H1 (cell line): ENCODE results near the gene TET1.

Source experiments
- BCL11A ChIP-seq, 2 experiments: IDR thresholded peaks; one replicate each; pipeline ENCODE4 v1.6.1; 2011; ENCODE audit warnings: low read depth in 2 of 2, low read length in 2 of 2, mild to moderate bottlenecking in 2 of 2
- CTCF ChIP-seq, 3 experiments: IDR thresholded peaks; 1 replicate in 2 of 3; 2 replicates in 1 of 3; pipeline versions ENCODE4 v1.5.1 to v1.6.1; 2011; ENCODE audit warnings: low read length in 3 of 3, mild to moderate bottlenecking in 3 of 3, inconsistent platforms in 2 of 3, low read depth in 1 of 3, moderate library complexity in 1 of 3; ENCODE audit not compliant: insufficient read depth in 1 of 3; ENCODE audit errors: control extremely low read depth in 1 of 3
- FOSL1 ChIP-seq: IDR thresholded peaks from 2 replicates; pipeline ENCODE4 v1.6.1; 2011; ENCODE audit warnings: mild to moderate bottlenecking, low read depth, low read length, moderate library complexity; ENCODE audit not compliant: insufficient read depth
- GABPA ChIP-seq: IDR thresholded peaks from 2 replicates; pipeline ENCODE4 v1.6.1; 2011; ENCODE audit warnings: mild to moderate bottlenecking, low read length, moderate library complexity, borderline replicate concordance; ENCODE audit not compliant: insufficient read depth
- GTF2F1 ChIP-seq: IDR thresholded peaks from 2 replicates; pipeline ENCODE4 v1.6.1; 2012; ENCODE audit warnings: low read depth, low read length, improper control_type of control experiment, borderline replicate concordance
- MAX ChIP-seq: IDR thresholded peaks from 2 replicates; pipeline ENCODE4 v1.6.1; 2012; ENCODE audit warnings: inconsistent platforms
- SAP30 ChIP-seq: fragments of 300-600 bp; sonication (generic); IDR thresholded peaks from 2 replicates; pipeline ENCODE4 v1.7.1; 2012; ENCODE audit warnings: low read length, moderate library complexity, mild to moderate bottlenecking, inconsistent platforms; ENCODE audit not compliant: insufficient read depth, insufficient replicate concordance
- SIN3A ChIP-seq, 2 experiments: IDR thresholded peaks in 1 of 2; conservative IDR thresholded peaks in 1 of 2; 2 replicates each; pipeline ENCODE4 v1.6.1; 2011 to 2012; ENCODE audit warnings: low read length in 2 of 2, improper control_type of control experiment in 1 of 2, low read depth in 1 of 2, mild to moderate bottlenecking in 1 of 2
- SUZ12 ChIP-seq: fragments of 200-600 bp; sonication (generic); IDR thresholded peaks from 2 replicates; pipeline ENCODE4 v1.6.1; 2012; ENCODE audit warnings: mild to moderate bottlenecking, inconsistent platforms, low read length, moderate library complexity, mixed read lengths

- TF ChIP-seq CTCF (IDR thresholded peaks at IDR 0.05; ENCODE audit: control extremely low read depth in 1 of 3, insufficient read depth in 1 of 3, low read depth in 1 of 3, low read length in 3 of 3) = no peak
- no peak for TF ChIP-seq SUZ12
- TF ChIP-seq FOSL1 = no peak
- TF ChIP-seq GABPA = no peak
- no peak for TF ChIP-seq SIN3A (conservative IDR thresholded peaks at IDR 0.05 in 1 of 2, IDR thresholded peaks at IDR 0.05 in 1 of 2; ENCODE audit: low read depth in 1 of 2, low read length in 2 of 2)
- TF ChIP-seq GTF2F1 = no peak
- no peak for TF ChIP-seq BCL11A (IDR thresholded peaks at IDR 0.05; ENCODE audit: low read depth in 2 of 2, low read length in 2 of 2)
- TF ChIP-seq MAX = no peak
- no peak for TF ChIP-seq SAP30
Observed at GRCh38 chr10:68735119-68735518, 175.0 kb downstream of the TET1 start.
